Inflammatory macrophage treated with lipopolysaccharide for 4 hours (primary cell): Measurements from ENCODE around the gene TBPL2.
A peak's percentile ranks its signal among the peaks of the same experiment; 100 is the strongest.
"Not testable (repeated sequence)": the region's sequence is repeated elsewhere in the genome, so short reads cannot be mapped to it uniquely, and the experiment has no call there.

ENCODE experiments used
- DNase-seq: peaks from one replicate; pipeline ENCODE4 v3.0.0-alpha.2; 2020

TBPL2 gene

GRCh38 chr14:55399852-55400251 lies 40.6 kb downstream of the TBPL2 start:
- no peak for DNase-seq

GRCh38 chr14:55399183-55399582 lies 41.2 kb downstream of the TBPL2 start:
- DNase-seq = no peak

- peak; percentile 59 for DNase-seq
Measured at GRCh38 chr14:55398679-55399078, 41.7 kb downstream of the TBPL2 start.

GRCh38 chr14:55389330-55389729 lies 51.1 kb downstream of the TBPL2 start:
- no peak for DNase-seq

- no peak for DNase-seq
Measured at GRCh38 chr14:55388160-55388559, 52.3 kb downstream of the TBPL2 start.

GRCh38 chr14:55387121-55387520 lies 53.3 kb downstream of the TBPL2 start:
- no peak for DNase-seq

- peak; percentile 2 for DNase-seq
Measured at GRCh38 chr14:55386037-55386808, 54.2 kb downstream of the TBPL2 start.

GRCh38 chr14:55384536-55384935 lies 55.9 kb downstream of the TBPL2 start:
- DNase-seq = no peak

- no peak for DNase-seq
Measured at GRCh38 chr14:55383541-55384140, 56.8 kb downstream of the TBPL2 start.

GRCh38 chr14:55383056-55383466 lies 57.4 kb downstream of the TBPL2 start:
- DNase-seq = not testable (repeated sequence)

GRCh38 chr14:55382483-55382882 lies 57.9 kb downstream of the TBPL2 start:
- no peak for DNase-seq

- DNase-seq = no peak
Measured at GRCh38 chr14:55381561-55381960, 58.9 kb downstream of the TBPL2 start.

GRCh38 chr14:55381040-55381439 lies 59.4 kb downstream of the TBPL2 start:
- DNase-seq = peak; percentile 19

- DNase-seq = no peak
Measured at GRCh38 chr14:55377236-55377635, 63.2 kb downstream of the TBPL2 start.

GRCh38 chr14:55374771-55375170 lies 65.6 kb downstream of the TBPL2 start:
- no peak for DNase-seq

GRCh38 chr14:55373784-55374705 lies 66.4 kb downstream of the TBPL2 start:
- no peak for DNase-seq

- no peak for DNase-seq
Measured at GRCh38 chr14:55372825-55373224, 67.6 kb downstream of the TBPL2 start.

GRCh38 chr14:55372423-55372822 lies 68.0 kb downstream of the TBPL2 start:
- DNase-seq = no peak

- DNase-seq = no peak
Measured at GRCh38 chr14:55370883-55371455, 69.4 kb downstream of the TBPL2 start.

GRCh38 chr14:55366271-55366670 lies 74.1 kb downstream of the TBPL2 start:
- no peak for DNase-seq
